Measurements from ENCODE around the gene PARD3B.

GRCh38 chr2:205198140-205198525 lies 652.9 kb downstream of the PARD3B start:
- TF ChIP-seq CTCF (IDR thresholded peaks at IDR 0.05; ENCODE audit: control extremely low read depth in 1 of 3, insufficient read depth in 1 of 3, low read depth in 1 of 3, low read length in 3 of 3) (no peak), ATF2 (IDR thresholded peaks at IDR 0.05; ENCODE audit: low read length) (no peak), POLR2A (IDR thresholded peaks at IDR 0.05; ENCODE audit: control extremely low read depth in 1 of 2, low read depth in 2 of 2, low read length in 2 of 2) (no peak), HDAC2 (IDR thresholded peaks at IDR 0.05; ENCODE audit: borderline replicate concordance in 1 of 2, low read depth in 2 of 2, low read length in 2 of 2) (no peak), EZH2 (IDR thresholded peaks at IDR 0.05; ENCODE audit: low read depth, low read length, severe bottlenecking) (no peak), ZNF274 (IDR thresholded peaks at IDR 0.05; ENCODE audit: borderline replicate concordance, extremely low read depth, low read length) (no peak), TCF12 (IDR thresholded peaks at IDR 0.05; ENCODE audit: low read depth, low read length) (no peak), CHD1 (IDR thresholded peaks at IDR 0.05; ENCODE audit: low read depth, low read length) (no peak), KDM1A (IDR thresholded peaks at IDR 0.05; ENCODE audit: borderline replicate concordance, low read length) (no peak), CBX5 (IDR thresholded peaks at IDR 0.05; ENCODE audit: low read depth, low read length) (no peak), USF2 (IDR thresholded peaks at IDR 0.05; ENCODE audit: low read length) (no peak), POLR2AphosphoS5 (IDR thresholded peaks at IDR 0.05; ENCODE audit: low read depth, low read length) (no peak), SIN3A (conservative IDR thresholded peaks at IDR 0.05 in 1 of 2, IDR thresholded peaks at IDR 0.05 in 1 of 2; ENCODE audit: low read depth in 1 of 2, low read length in 2 of 2) (no peak), YY1 (IDR thresholded peaks at IDR 0.05; ENCODE audit: low read depth, low read length) (no peak)

Measured in H1 (cell line).